ENCODE results near the gene CTSZ.

GRCh38 chr20:59005523-59006166 lies 1.4 kb downstream of the CTSZ start:
- no peak for TF ChIP-seq POLR2A (IDR thresholded peaks at IDR 0.05)
- TF ChIP-seq EP300 (IDR thresholded peaks at IDR 0.05), result no peak
